ENCODE data around the gene TMEM165. TPM values are rescaled to one million over a fixed set of nuclear protein-coding genes. Genes with fewer than 3 reads are reported as not detected.

Gene TMEM165
- total and polyA plus RNA-seq, 10 of the 15 experiments (the other 5 are each of a cell fraction or from before 2014, with no cell fraction given) = 18.3 to 141 (median 81.1) TPM

DNA sequence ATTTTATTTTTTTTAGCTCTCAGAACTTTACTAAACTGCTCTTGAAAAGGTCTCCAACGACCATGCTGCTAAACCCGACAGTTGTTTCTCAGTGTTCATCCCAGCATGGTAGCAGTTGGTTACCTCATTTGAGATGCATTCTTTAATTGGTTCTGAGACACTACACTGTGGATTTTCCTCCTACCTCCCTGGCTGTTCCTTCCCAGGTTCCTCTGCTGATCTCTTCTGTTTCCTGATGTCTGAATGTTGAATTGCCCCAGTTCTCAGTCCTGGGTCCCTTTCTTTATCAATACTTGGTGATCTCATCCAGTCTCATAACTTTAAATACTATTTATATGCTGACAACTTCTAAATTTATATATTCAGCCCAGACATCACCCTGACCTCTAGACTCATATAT lies 19.1 kb upstream of the TMEM165 start:
- intact Hi-C loops (cut with micrococcal nuclease; ENCODE audit: unreplicated experiment) = no loop called here
- no peak for DNase-seq (ENCODE audit: low read depth, low spot score)
- no peaks in the 10 kb centered on the region for H3K4me1 ChIP-seq (ENCODE audit: control insufficient read depth, insufficient read depth, low read length)
- BruUV-seq (replicated peaks) = no TSS peak
- FAIRE-seq = no peak
- no peaks in the 10 kb centered on the region for H3K9me3 ChIP-seq (replicated peaks; ENCODE audit: control insufficient read depth, insufficient read depth, low read length)
- no peaks in the 10 kb centered on the region for H3K36me3 ChIP-seq (ENCODE audit: control insufficient read depth in 2 of 2, insufficient read depth in 2 of 2, low read length in 1 of 2)
- ChIA-PET POLR2A (no interaction called here), CTCF (no interaction called here), RAD21 (ENCODE audit: unreplicated experiment) (no interaction called here), SMC1A (ENCODE audit: uncharacterized antibody, unreplicated experiment) (interaction anchor here (0.8 to 1.0 kb wide), 2 partner anchors 9 to 93 kb away, joined by 3 read pairs; no protein-coding TSS in a partner anchor)
- no peak overlapping the region for H2AFZ ChIP-seq (ENCODE audit: control insufficient read depth, low read depth, low read length)
- H4K20me1 ChIP-seq (ENCODE audit: control insufficient read depth, insufficient read depth) = no peaks in the 10 kb centered on the region
- H3K27ac ChIP-seq (ENCODE audit: control insufficient read depth, insufficient read depth) = no peak overlapping the region
- H3K4me2 ChIP-seq (ENCODE audit: control insufficient read depth, insufficient read depth) = no peak overlapping the region
- no peaks in the 10 kb centered on the region; a peak in 1 of 4 replicates for H3K27me3 ChIP-seq (replicated peaks in 1 of 2; ENCODE audit: control insufficient read depth in 2 of 2, insufficient read depth in 2 of 2, low read length in 1 of 2)
- no peak for ATAC-seq
- H3K9ac ChIP-seq (ENCODE audit: control insufficient read depth, insufficient read depth, low read length) = no peak overlapping the region
- 42% methylated on average over 2 of the region's 2 CpGs for WGBS (ENCODE audit: insufficient coverage, insufficient replicate concordance, low lambda C conversion rate, missing lambda C conversion rate)
- H3K79me2 ChIP-seq (ENCODE audit: control insufficient read depth, insufficient read depth, low read length) = no peaks in the 10 kb centered on the region
- no peak for TF ChIP-seq CREB1 (IDR thresholded peaks at IDR 0.05; ENCODE audit: low read depth)
- no peak for TF ChIP-seq ZZZ3 (IDR thresholded peaks at IDR 0.05; ENCODE audit: control insufficient read depth, insufficient read length, low read depth)
- no peak for TF ChIP-seq SPI1 (IDR thresholded peaks at IDR 0.05; ENCODE audit: borderline replicate concordance, insufficient read depth, low read depth, low read length)
- TF ChIP-seq ESRRA (IDR thresholded peaks at IDR 0.05; ENCODE audit: low read length) = no peak
- TF ChIP-seq FOXM1 (IDR thresholded peaks at IDR 0.05; ENCODE audit: low read depth, low read length) = no peak
- TF ChIP-seq E2F4 (IDR thresholded peaks at IDR 0.05; ENCODE audit: low read depth, low read length) = no peak
- TF ChIP-seq PML (IDR thresholded peaks at IDR 0.05; ENCODE audit: low read length) = no peak
- no peak for TF ChIP-seq SKIL (IDR thresholded peaks at IDR 0.05; ENCODE audit: low read depth, poor library complexity, severe bottlenecking)
- TF ChIP-seq, protein P1, sequence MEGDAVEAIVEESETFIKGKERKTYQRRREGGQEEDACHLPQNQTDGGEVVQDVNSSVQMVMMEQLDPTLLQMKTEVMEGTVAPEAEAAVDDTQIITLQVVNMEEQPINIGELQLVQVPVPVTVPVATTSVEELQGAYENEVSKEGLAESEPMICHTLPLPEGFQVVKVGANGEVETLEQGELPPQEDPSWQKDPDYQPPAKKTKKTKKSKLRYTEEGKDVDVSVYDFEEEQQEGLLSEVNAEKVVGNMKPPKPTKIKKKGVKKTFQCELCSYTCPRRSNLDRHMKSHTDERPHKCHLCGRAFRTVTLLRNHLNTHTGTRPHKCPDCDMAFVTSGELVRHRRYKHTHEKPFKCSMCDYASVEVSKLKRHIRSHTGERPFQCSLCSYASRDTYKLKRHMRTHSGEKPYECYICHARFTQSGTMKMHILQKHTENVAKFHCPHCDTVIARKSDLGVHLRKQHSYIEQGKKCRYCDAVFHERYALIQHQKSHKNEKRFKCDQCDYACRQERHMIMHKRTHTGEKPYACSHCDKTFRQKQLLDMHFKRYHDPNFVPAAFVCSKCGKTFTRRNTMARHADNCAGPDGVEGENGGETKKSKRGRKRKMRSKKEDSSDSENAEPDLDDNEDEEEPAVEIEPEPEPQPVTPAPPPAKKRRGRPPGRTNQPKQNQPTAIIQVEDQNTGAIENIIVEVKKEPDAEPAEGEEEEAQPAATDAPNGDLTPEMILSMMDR (IDR thresholded peaks at IDR 0.05 in 2 of 3, conservative IDR thresholded peaks at IDR 0.05 in 1 of 3; ENCODE audit: control insufficient read depth in 2 of 3, extremely low read depth in 1 of 3, insufficient read depth in 1 of 3, low read depth in 3 of 3, low read length in 3 of 3) = no peak
- no peak for TF ChIP-seq NFYA (IDR thresholded peaks at IDR 0.05; ENCODE audit: borderline replicate concordance, low read depth, low read length)
- TF ChIP-seq NR2C2 (IDR thresholded peaks at IDR 0.05; ENCODE audit: borderline replicate concordance, control insufficient read depth, insufficient read length, low read depth) = no peak
- no peak overlapping the region for H3K4me3 ChIP-seq
- in situ Hi-C loops (cut with MboI) = no loop called here
